ENCODE results near the gene INSYN2A.

GRCh38 chr10:127184582-127184981 is 11.8 kb downstream of the INSYN2A start:
- TF ChIP-seq POLR2A (IDR thresholded peaks at IDR 0.05): no peak
- TF ChIP-seq CTCF (IDR thresholded peaks at IDR 0.05): no peak
- no peak for TF ChIP-seq POLR2AphosphoS5 (IDR thresholded peaks at IDR 0.05)
